ENCODE data around the gene SLC4A7.
A peak's percentile ranks its signal among the peaks of the same experiment; 100 is the strongest.

Gene SLC4A7

GRCh38 chr3:27366062-27366591 is 118.1 kb downstream of the SLC4A7 start:
- Histone ChIP-seq H3K36me3 (no peaks in the 10 kb centered on the region), H3K27ac (no peak overlapping the region), H3K9me3 (no peaks in the 10 kb centered on the region), H3K27me3 (no peaks in the 10 kb centered on the region), H3K4me1 (peaks cover 0 to 8% (median 0%) of the 10 kb centered on the region in 4 donors), H3K4me3 (no peak overlapping the region)
- intact Hi-C loops (cut with DNase I; ENCODE audit: low total_unique reads) = no loop called here
- no peak for DNase-seq
- TF ChIP-seq CTCF (IDR thresholded peaks at IDR 0.05) = no peak

GRCh38 chr3:27360113-27361078 is 123.8 kb downstream of the SLC4A7 start:
- DNase-seq = no peak
- no peaks in the 10 kb centered on the region for H3K9me3 ChIP-seq
- H3K4me1 ChIP-seq = no peaks in the 10 kb centered on the region
- H3K4me3 ChIP-seq = no peak overlapping the region
- H3K36me3 ChIP-seq = no peaks in the 10 kb centered on the region
- no peak overlapping the region for H3K27ac ChIP-seq
- no peaks in the 10 kb centered on the region for H3K27me3 ChIP-seq
- intact Hi-C loops (cut with DNase I; ENCODE audit: low total_unique reads) = no loop called here
- no peak for TF ChIP-seq CTCF (IDR thresholded peaks at IDR 0.05)

- H3K4me3 ChIP-seq = no peak overlapping the region
- no peaks in the 10 kb centered on the region for H3K27me3 ChIP-seq
- H3K9me3 ChIP-seq = no peaks in the 10 kb centered on the region
- no peaks in the 10 kb centered on the region for H3K4me1 ChIP-seq
- no peaks in the 10 kb centered on the region for H3K36me3 ChIP-seq
- no peak for DNase-seq
- H3K27ac ChIP-seq = no peak overlapping the region
- intact Hi-C loops (cut with DNase I; ENCODE audit: low total_unique reads) = no loop called here
- no peak for TF ChIP-seq CTCF (IDR thresholded peaks at IDR 0.05)
These were observed 125.8 kb downstream of the SLC4A7 start for GRCh38 chr3:27358372-27358771.

- DNase-seq = peak in 1 of 2 donors; percentile 51
- Histone ChIP-seq H3K4me1 (no peaks in the 10 kb centered on the region), H3K36me3 (no peaks in the 10 kb centered on the region), H3K27me3 (no peaks in the 10 kb centered on the region), H3K27ac (no peak overlapping the region), H3K4me3 (no peak overlapping the region), H3K9me3 (no peaks in the 10 kb centered on the region)
- peak; percentile 41 to 43 for TF ChIP-seq CTCF (IDR thresholded peaks at IDR 0.05)
- intact Hi-C loops (cut with DNase I; ENCODE audit: low total_unique reads) = no loop called here
These were observed 126.4 kb downstream of the SLC4A7 start for GRCh38 chr3:27357665-27358258.

- no peak overlapping the region for H3K27ac ChIP-seq
- no peak for DNase-seq
- no peaks in the 10 kb centered on the region for H3K9me3 ChIP-seq
- no peaks in the 10 kb centered on the region for H3K4me1 ChIP-seq
- no peak for TF ChIP-seq CTCF (IDR thresholded peaks at IDR 0.05)
- H3K36me3 ChIP-seq = no peaks in the 10 kb centered on the region
- intact Hi-C loops (cut with DNase I; ENCODE audit: low total_unique reads) = no loop called here
- no peaks in the 10 kb centered on the region for H3K27me3 ChIP-seq
- no peak overlapping the region for H3K4me3 ChIP-seq
These were observed 127.2 kb downstream of the SLC4A7 start for GRCh38 chr3:27356976-27357375.

Data from tibial artery (tissue), 4 donors.